ENCODE measurements around the gene AP1AR.
"Not testable (repeated sequence)": the region's sequence is repeated elsewhere in the genome, so short reads cannot be mapped to it uniquely, and the experiment has no call there.

Gene AP1AR

DNA sequence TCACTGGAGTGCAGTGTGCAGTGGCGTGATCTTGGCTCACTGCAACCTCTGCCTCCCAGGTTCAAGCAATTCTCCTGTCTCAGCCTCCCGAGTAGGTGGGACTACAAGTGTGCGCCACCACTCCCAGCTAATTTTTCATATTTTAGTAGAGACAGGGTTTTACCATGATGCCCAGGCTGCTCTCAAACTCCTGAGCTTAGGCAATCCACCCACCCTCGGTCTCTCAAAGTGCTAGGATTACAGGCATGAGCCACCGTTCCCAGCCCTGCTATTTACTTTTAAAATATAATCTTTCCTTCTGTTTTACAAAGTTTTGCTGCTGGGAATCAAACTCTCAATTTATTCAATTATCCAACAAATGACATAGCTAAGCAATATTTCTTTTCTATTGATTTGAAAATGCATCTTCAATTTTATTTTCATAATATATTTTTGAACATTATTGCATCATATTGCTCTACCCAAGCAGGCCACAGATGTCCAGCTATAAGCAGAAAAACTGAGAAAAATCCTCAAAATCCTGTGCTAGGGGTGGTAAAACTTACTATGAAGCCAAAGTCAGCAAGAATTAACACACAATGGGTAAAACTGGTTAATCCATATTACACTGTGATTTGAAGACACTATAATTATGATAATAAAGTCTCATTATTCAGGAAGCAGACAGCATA is 48.9 kb downstream of the AP1AR start:
- DNase-seq = no peak

- DNase-seq = not testable (repeated sequence)
Observed at GRCh38 chr4:112281895-112282398, 50.4 kb downstream of the AP1AR start.

GRCh38 chr4:112282860-112283667 is 51.5 kb downstream of the AP1AR start:
- DNase-seq = no peak

GRCh38 chr4:112284166-112284565 is 52.6 kb downstream of the AP1AR start:
- no peak for DNase-seq

- DNase-seq = peak; percentile 29
Observed at GRCh38 chr4:112284662-112285411, 53.2 kb downstream of the AP1AR start.

- no peak for DNase-seq
Observed at GRCh38 chr4:112287258-112287989, 55.8 kb downstream of the AP1AR start.

- no peak for DNase-seq
Observed at GRCh38 chr4:112288455-112288854, 56.9 kb downstream of the AP1AR start.

GRCh38 chr4:112289407-112290253 is 58.0 kb downstream of the AP1AR start:
- no peak for DNase-seq

- DNase-seq = no peak
Observed at GRCh38 chr4:112290341-112290740, 58.8 kb downstream of the AP1AR start.

GRCh38 chr4:112296949-112297880 is 65.6 kb downstream of the AP1AR start, which contains the start of gene ALPK1:
TSS of gene ALPK1 (plus strand) at chr4:112297369.
- DNase-seq = no peak

DNA sequence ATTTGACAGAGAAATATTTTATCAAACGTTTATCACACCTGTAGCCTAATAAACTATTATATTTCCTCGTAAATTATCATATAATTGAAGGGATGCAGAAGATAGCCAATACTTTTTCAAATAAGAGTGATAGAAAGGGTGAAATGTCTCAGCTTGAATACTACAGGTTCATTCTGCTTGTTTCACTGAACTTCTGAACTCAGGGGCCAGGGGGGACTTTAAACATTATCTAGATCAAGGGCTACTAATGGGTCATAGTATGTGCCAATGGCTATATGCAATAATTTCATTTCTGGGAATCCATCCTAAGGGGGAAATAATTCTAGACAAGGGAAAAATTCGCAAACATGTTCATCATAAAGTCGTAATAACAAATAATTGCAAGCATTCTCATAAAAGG is 68.1 kb downstream of the AP1AR start:
- no peak for DNase-seq

DNA sequence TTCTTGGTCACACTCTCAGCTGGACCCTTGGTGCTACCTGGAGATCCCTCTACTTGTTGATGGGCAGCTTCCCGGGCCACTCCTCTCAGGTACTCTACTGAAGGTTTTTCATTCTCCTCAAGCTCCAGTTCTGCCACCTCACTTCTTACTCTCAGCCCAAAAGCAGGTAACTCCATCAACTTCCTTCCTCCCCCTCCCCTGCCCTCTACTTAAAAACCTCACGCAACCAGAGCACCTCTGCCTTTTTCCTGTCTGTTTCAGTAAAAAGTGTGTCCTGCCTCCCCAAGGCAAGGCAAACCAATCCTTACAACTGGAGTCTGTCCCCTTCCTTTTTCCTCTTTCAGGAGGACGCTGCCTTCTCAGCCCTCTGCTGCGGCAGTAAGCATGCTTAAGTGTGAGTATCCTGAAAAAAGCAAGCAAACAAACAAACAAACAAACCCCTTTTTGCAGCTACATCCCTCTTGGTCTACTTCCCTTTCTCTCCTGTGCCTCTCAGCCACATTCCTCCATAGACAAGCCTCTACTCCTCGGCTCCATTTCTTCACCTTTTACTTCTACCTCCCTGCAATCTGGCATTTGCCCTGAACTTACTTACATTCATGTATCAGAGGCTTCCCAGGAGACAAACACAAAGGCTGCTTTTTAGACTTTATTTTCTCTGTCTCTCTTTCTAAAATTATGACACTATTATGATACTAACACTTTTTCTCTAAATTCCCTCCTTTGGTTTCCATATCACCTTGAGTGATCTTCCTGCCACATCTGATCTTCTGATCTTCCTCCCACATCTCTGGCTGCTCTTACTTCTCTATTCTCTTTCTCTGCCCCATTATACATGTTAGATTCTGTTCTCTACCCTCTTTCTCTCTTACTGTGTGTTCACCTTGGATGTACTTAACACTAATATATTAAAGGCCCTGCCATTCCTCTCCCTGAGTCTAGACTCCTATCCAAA is 71.0 kb downstream of the AP1AR start:
- no peak for DNase-seq

- DNase-seq = not testable (repeated sequence)
Observed at GRCh38 chr4:112305477-112305876, 73.9 kb downstream of the AP1AR start.

GRCh38 chr4:112309263-112309791 is 77.7 kb downstream of the AP1AR start:
- DNase-seq = not testable (repeated sequence)

DNA sequence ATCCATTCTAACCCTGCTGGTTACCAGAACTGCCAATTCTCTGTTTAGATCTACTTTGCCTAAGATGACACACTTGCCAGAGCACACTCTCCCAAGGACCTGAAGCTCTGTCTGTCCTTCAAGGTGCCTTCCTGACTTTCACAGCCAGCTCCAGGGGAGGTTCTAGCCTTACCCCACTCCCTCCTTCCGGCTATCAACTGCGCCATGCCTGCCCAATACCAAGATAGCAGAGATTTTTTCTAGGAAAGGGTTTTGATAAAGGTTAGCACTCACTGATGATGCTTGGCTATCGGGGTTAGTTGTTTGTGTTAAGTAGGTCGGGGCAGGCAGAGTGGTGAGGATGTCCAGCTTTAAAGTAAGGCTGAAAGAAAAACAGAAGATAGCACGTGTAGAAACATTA is 79.9 kb downstream of the AP1AR start:
- no peak for DNase-seq

DNA sequence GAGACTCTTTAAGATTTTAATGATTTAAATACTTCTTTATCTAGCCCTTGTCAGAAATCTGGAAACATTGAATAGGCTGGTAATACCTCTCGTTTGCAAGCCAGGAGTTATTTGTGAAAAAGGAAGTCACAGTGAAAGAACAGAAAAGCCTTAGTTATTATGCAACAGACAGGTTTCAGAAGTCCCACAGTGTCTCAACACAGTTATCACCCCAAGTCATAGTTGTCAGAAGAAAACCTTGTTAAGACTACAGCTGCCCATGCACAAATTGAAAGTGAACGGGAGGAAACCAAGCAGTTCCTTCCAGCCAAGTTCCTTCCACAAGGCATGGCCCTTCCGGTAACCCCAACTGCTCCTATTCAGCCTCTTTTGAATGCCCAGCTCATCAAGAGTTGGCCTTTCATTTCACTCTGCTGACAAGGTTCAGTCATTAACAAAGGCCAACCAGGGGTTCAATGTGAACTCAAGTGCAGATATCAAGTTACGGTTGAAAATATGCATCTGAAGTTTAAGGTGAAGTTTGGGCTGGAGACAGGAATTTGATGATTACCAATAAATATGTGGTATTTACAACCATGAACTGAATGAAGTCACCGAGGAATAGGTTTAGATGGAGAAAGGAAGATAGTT is 81.1 kb downstream of the AP1AR start:
- DNase-seq = no peak

GRCh38 chr4:112315446-112315845 is 83.9 kb downstream of the AP1AR start:
- DNase-seq = no peak

GRCh38 chr4:112316360-112316759 is 84.8 kb downstream of the AP1AR start:
- no peak for DNase-seq
